NCI-H69 (cell line): ENCODE measurements around the gene PPP2R5C.

Experiments
- DNase-seq: peaks from one replicate; lab custom pipeline; 2025; lab: John Stamatoyannopoulos, UW

PPP2R5C gene

DNA sequence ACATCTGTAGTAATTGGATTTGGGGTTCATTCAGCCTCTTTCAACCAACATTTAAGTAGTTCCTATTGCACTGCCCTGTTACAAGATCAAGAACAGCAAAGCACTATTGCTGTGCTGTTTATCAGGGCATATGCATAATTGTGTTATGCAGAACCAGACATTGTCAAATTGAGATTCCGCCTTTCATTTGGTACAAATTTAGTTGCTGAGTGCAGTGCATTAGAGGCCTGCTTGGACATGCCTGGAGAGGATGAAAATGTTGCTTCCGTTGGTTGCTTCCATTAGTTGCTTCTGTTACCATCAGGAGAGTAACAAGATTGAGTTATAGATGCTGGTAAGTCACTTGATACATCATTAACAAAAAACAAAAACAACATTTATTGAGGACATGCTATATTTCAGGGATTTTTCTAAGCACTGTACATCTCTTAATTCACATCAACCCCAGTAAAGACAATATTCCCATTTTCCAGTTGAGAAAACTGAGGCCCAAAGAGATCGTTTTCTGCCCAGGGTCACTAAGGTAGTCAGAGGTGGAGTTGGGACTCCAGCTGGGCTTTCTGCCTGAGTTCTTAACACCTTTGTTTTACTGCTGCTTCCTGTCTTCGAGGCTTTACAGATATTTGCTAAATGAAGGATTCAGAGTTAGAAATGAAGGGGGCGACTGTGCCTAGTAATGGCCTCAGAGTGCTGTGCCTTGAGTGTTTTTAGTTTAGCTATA lies 79.3 kb downstream of the PPP2R5C start:
- DNase-seq = no peak

DNA sequence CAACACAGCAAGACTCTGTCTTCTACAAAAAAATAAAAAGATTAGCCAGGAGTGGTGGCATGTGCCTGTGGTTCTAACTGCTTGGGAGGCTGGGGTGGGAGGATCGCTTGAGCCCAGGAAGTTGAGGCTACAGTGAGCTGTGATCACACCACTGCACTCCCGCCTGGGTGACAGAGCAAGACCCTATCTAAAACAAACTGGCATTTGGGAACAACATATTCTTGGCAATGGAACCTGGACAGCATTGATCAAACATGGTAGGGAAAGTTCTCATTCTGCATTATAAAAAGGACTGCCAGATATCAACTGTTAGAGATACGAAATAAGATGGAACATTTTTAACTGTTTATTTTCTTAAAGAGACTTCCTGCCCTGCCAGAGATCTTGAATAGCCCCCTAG lies 81.5 kb downstream of the PPP2R5C start:
- DNase-seq = no peak

DNA sequence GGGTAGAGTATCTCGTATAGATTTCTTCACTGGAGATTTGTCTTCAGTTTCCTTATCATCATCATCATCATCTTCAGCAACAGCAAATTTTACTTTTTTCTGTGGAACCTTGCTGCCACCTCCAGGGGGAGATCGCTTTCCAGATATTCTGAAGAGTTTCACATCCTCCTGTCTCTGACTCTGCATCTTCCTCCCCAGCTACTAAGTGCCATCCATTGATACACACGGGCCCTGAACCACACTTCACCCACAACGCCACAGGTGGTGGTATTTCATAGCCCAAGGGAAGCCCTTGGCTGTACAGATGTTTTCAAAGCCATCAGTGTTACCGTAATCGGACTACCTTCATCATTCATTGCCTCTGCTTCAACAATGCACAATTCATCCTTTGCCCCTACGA lies 82.2 kb downstream of the PPP2R5C start:
- DNase-seq = no peak

DNA sequence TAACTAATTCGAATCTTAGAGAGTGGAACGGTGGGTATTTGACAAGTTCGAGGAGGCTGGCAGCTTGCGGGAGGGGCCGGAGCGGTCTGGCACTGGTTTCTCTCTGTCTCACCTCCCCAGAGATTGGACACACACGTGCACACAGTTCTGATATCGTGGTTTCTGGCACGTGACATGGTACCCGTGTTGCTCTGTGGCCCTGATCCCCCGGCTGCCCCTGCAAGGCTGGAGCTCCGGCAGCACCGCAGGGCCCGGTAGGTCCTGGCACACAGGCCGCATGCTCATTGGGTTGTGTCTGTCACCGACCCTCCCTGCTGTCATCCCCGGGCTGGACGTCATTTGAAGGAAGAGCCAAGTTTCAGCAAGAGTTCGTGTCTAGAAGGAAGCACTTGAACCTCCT lies 82.7 kb downstream of the PPP2R5C start:
- DNase-seq = no peak

DNA sequence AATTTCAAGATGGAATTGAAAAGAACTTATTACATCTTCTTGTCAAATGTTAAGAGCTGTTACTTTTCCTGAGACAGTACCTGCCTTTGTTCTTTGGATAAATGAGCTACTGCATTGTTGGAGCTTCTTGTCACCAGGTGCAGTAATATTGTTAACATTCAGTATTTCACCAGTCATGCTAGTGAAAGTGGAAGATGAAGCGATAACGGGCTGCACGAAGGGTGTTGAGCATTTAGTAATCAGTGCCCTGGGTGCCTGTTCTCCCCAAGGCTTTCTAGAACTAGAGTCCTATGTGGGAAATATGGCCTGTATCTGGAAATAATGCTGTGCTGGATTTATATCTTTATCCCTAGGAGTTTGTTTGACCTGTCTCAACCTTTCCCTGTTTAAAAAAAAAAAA lies 83.2 kb downstream of the PPP2R5C start:
- DNase-seq = no peak

DNA sequence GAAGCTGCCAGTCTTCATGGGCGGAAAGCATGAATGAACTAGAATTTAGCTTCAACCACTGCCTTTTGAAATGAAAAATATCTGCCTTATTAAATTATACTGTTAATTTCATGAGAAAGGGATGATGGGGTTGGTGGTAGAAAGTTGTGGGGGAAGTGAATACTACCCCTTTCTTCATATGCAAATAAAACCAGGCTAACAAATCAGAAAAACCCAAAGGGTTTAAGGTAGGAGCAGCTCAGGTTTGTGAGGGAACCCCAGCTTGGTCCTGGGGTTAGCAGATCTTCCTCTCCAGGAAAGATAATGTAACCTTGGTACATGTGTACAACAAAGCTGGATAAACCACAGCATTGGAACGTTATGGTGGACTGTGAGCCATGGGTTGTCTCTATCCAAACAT lies 84.0 kb downstream of the PPP2R5C start:
- DNase-seq = no peak

DNA sequence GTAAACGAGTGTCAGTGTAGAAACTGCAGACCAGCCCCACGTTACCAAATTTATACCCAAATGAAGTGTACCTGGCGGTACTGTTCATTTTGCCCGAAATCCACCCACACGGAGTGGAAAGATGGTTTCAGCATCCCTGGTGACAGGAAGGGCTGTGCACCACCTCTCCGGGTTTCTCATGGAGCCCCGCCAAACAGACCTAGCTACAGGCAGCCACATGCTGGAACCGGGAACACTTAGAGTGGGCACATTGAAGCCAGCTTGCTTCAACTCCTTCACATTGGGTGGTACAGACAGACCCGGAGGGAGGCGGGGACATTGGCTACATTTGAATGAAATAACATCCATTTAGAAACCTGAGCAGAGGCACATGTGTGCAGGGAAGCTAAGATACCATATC lies 84.4 kb downstream of the PPP2R5C start:
- no peak for DNase-seq

DNA sequence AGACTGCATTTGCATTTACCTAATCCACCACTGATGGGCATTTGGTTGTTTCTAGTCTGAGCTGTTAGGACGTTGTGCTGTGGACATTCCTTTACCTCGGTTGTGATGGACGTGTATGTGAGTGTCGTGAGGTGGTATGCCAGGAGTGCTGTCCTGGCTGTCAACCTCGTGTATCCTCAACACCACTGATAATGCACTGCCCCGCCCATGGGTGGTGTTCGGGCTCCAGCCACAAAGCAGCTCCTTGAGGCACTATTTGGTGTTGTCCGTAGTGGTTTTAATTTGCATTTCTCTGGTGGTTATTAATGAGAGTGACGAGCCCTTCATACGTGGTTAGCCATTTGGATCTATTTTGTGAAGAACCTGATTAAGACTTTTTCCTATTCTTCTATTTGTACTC lies 87.6 kb downstream of the PPP2R5C start:
- no peak for DNase-seq

DNA sequence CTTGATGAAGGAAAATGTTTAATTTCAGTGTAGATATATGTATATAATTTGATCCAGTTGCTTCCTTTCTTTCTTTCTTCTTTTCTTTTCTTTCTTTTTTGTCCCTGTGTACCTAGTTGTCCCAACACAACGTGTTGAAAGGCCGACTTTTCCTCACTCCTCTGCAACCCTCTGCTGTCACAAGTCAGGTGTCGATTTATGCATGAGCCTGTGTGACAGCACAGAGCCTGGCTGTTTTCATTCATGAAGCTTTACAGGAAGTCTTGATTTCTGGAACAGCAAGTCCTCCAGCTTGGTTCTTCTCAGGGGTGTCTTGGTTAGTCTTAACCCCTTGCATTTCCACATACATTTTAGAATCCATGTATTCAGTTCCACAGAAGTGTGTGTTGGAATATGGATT lies 88.1 kb downstream of the PPP2R5C start:
- DNase-seq = no peak

DNA sequence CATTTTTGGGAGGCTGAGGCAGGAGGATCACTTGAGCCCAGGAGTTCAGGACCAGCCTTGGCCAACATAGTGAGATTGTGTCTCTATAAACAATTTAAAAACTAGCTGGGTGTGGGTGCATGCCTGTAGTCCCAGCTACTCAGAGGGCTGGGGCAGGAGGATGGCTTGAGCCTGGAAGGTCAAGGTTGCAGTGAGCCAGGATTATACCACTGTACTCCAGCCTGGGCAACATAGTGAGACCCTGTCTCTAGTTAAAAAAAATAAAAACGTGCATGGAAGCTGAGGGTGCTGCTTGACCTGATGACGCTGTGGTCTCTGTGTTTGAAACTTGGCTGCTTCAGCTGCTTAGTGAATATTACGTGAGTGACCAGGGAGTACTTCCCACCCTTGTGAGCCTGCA lies 89.7 kb downstream of the PPP2R5C start:
- no peak for DNase-seq

DNA sequence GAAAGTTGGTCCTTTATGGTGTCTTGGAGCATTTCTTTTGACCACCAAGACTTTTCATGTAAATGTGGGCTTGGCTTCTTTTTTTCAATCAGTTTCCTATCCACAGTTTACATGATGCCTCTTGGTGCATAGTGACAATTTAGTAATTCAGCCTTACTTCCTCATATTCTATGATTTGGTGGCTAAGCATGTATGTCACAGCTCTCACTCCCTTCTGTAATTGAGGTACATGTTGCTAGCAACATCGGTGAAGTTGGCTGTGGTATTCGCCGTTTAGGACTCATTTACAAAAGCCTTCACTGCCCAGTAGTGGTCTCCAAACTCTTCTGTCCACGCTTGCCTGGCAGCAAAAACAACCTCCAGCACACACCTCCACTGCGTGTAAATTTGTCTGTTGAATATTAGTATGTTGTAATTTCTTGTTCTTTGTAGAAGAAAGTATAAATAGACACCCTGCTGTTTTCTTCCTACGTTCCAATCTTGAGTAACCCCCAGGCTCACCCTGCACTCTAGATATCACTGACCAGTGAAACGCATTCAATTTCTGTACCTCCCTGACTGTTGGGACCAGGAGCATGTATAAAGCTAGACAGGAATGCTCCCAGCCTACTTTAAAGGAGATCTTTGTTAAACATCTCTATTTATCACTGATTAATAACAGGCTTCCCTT lies 90.4 kb downstream of the PPP2R5C start:
- no peak for DNase-seq

DNA sequence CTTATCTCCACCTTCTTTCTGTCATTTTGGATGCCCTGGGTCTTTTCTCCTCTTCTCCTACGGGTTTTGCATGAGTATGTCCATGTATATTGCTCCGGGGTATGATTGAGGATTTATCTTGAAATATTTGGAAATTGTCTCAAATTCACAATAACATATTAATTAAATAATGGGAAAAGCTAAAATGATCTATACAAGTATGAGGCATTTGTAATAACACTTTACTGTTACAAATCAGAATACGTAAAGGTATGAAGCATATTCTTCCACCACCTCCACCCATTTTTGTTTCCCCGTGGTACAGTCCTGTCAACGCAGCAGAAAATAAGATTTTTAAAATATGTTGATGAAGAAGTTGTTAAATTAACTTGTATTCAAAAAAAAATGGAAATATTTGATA lies 91.3 kb downstream of the PPP2R5C start:
- DNase-seq = no peak

DNA sequence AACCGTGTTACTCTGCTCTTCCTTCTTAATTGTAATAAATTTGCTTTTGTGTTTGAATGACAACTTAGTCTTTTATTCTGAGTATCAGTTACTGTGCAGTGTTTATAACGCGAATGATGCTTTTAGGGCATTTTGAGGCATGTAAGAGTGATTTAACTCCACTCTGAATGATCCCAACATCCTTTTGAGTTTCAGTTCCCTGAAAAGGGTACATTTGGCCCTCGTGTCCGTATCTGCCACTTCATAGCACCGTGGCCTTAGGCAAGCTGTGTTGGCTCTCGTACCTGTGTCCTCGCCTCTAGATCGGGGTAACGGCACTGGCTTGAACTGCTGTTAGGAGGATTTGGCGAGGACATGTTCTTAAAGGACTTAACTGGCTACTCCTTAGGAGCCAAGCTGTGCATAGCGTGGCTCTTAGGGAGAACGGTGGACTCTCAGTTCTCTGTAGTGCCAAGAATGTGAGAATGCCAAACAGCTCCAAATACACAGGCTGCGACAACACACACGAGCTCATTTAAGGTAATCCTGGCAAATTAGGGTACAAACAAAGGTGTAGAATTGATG lies 92.0 kb downstream of the PPP2R5C start:
- DNase-seq = no peak

DNA sequence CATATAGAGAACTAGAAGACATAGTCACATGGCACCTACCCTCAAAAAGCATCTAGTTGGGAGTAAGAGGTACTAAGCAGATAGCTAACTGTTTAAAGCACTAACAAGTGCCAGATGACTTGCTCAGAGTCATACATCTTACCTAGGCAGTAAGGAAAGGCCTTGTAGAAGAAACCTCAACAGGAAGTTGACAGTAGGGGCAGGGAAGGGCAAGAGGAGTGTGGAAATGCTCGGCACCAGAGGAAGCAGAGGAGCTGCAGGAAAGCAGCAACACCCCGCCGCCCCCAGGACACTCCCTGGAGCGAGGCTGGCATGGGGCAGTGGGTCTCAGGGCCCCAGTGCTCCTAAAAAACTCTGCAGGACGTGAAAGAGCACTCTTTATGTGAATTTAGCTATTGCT lies 92.9 kb downstream of the PPP2R5C start:
- no peak for DNase-seq

DNA sequence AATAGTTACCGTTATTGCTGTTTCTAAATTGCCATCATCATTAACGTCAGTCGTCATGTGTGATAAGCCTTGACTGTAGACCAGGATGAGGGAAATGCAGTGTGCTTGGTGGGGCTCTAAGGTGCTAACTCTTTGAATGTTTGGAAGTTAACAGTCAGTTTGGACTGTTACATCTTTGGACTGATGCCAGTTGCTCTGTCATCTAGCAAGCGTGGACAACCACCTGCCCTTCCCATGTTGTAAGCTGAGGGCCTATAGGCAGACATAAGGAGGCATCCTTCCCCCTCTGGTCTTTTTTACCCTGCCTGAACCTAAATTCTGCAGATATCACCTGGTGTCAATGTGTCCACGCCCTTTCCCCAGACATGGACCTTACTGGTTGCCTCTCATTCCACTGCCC lies 94.4 kb downstream of the PPP2R5C start:
- peak; percentile 18 for DNase-seq

DNA sequence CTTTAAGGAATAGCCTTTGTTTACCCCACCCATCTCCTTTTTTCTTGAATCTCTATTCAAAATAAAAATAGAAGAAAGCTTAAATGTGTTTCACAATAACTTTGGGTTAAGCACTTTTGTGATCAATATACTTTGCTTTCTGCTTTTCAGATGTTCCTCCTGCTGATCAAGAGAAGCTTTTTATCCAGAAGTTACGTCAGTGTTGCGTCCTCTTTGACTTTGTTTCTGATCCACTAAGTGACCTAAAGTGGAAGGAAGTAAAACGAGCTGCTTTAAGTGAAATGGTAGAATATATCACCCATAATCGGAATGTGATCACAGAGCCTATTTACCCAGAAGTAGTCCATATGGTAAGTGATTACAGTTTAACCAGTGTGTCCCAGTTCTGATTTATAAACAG lies 95.0 kb downstream of the PPP2R5C start:
- no peak for DNase-seq

DNA sequence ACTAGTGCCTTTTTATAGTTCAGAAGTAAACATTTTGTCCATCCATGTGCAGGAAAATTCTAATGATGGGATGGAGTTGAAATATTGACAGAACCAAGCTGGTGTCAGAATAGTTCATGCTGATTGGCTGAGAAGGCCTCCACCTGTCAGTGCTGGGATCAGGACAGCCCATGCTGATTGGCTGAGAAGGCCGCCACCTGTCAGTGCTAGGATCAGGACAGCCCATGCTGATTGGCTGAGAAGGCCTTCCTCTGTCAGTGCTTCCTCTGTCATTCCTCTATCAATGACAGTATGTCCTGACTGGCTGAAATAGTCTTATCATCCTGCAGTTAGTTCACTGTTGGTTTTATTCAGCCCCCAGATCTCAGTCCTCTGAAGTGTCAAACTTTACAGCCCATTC lies 95.7 kb downstream of the PPP2R5C start:
- no peak for DNase-seq

DNA sequence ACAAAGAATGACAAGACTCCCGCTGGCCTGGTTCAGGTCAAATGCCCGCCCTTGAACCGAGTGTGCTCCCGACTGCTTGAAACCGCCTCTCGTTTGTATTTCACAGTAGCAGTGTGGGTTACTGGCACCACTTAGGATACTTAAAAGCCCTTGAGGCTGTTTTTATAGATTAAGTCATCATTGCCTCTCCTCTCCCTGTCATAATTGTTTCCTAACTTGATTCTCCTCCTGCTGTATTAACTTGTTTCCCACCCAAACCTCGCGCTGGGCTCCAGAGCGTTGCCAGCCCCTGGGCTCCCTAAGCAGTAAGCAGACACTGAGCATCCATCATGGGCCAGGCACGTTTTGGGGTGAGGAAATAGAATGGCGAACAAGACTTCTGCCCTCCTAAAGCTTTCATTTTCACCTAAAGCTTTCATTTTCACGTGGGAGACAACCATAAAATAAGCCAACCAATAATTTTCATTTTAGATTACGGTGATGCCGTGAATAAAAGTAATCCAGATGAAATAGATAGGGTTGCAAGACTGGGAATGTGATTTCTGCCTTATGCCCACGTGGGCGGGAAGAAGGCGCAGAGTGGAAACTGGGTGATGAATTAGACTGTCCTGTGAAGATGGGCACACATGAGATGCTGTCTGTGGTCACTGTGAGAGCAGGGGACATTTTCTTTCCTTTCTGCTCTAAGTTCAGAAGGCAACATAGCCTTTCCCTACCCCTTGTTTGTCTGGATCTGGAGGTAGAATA lies 97.5 kb downstream of the PPP2R5C start:
- DNase-seq = no peak

DNA sequence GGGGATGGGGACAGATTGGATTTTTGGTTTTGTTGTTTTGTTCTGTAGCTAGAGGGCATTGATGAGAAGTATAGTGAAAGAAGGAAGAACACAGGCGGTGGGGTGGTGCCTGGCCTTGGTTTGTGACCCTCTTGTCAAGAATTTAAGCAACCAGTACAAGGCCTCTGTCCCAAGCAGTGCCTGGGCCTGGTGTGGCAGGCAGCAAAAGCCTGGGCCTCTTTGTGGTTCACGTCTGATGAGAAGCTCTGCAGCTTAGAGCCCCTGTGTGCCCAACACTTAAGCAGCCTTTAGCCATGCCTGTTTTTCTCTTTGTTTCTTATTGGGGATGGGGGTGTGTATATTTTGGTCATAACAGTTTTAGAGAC lies 98.0 kb downstream of the PPP2R5C start:
- no peak for DNase-seq

DNA sequence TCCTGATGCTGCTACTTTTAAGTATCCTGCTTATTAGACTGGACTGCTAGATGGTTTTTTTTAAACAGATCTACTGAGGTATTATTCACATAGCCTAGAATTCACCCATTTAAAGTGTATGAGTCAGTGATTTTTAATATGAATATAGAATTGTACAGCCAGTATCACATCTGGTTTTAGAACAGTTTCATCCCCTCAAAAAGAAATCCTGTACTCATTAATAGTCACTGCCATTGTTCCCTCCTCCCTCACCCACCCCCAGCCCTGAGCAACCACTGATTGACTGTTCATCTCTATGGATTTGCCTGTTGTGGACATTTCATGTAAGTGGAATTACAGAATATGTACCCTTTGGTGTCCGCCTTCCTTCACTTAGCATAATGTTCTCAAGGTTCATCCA lies 98.4 kb downstream of the PPP2R5C start:
- DNase-seq = no peak

DNA sequence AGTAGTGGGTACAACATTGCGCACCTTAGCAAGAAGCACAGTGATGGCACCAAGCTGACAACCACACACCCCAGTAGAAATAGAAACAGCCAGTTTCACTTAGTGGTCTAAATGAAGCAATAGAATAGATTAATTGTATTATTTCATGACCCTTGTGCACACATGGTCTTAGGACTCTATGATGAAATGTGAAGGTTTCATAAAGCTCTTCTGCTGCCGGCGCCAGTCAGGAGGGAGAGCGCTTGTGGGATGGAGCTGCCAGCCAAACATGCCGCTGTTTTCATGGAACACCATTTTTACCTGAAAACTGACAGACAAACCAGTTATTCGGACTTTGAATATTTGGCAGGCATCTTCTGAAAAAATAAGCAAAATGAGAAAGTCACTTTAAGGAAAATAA lies 100.0 kb downstream of the PPP2R5C start:
- no peak for DNase-seq

DNA sequence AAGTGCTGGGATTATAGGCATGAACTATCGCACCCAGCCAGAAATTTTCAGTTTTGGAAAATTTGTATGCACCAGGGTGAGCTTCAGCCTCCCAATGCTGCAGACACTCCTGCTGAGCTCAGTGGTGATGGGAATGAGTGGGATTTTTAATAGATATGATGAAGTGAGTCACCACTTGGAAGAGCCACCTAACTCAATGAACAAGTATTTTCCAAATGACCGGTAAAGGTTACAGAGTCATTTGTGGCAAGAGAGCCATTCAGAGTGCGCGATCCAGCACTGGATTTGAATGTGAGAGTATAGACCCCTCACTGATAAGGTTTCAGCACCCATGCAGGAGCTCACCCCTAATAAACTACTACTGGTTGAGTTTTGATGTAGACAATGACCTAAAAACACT lies 100.7 kb downstream of the PPP2R5C start:
- DNase-seq = no peak

DNA sequence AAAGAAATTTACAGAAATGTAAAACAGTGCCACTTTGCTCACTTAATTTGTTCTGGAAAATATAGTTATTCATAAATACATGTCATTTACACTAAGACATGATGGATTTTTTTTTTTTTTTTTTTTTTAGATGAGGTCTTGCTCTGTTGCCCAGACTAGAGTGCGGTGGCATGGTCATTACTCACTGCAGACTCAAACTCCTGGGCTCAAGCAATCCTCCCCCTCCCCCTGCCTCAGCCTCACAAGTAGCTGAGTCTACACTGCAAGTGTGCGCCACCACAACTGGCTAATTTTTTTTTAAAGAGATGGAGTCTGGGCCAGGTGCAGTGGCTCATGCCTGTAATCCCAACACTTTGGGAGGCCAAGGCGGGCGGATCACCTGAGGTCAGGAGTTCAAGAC lies 101.2 kb downstream of the PPP2R5C start:
- no peak for DNase-seq
